ENCODE measurements around the gene CASD1.

Gene CASD1

GRCh38 chr7:94588075-94588474, 78.5 kb downstream of the CASD1 start:
- DNase-seq: no peak

GRCh38 chr7:94590526-94591162, 81.0 kb downstream of the CASD1 start:
- DNase-seq: no peak

- DNase-seq: no peak
These were observed 81.6 kb downstream of the CASD1 start for GRCh38 chr7:94591176-94591575.

- no peak for DNase-seq
These were observed 85.3 kb downstream of the CASD1 start for GRCh38 chr7:94594882-94595281.

GRCh38 chr7:94595717-94596116, 86.1 kb downstream of the CASD1 start:
- no peak for DNase-seq

- DNase-seq: no peak
These were observed 90.7 kb downstream of the CASD1 start for GRCh38 chr7:94600267-94600666.

- DNase-seq: no peak
These were observed 92.6 kb downstream of the CASD1 start for GRCh38 chr7:94602181-94602580.

- DNase-seq: no peak
These were observed 95.4 kb downstream of the CASD1 start for GRCh38 chr7:94605031-94605430.

Measured in CD4-positive, alpha-beta T cell treated with Interleukin-17A for 4 hours (primary cell).